Suppressor macrophage (primary cell): Measurements from ENCODE around the gene RABGGTA.
A peak's percentile ranks its signal among the peaks of the same experiment; 100 is the strongest.

Experiments
- DNase-seq, 4 experiments: peaks; one replicate each; pipeline ENCODE4 v3.0.0-alpha.2; 2020 to 2022

RABGGTA gene

GRCh38 chr14:24300326-24300980, 29.1 kb upstream of the RABGGTA start:
- peak in 3 of 4 experiments; percentile 27 to 37 (median 35) for DNase-seq

DNA sequence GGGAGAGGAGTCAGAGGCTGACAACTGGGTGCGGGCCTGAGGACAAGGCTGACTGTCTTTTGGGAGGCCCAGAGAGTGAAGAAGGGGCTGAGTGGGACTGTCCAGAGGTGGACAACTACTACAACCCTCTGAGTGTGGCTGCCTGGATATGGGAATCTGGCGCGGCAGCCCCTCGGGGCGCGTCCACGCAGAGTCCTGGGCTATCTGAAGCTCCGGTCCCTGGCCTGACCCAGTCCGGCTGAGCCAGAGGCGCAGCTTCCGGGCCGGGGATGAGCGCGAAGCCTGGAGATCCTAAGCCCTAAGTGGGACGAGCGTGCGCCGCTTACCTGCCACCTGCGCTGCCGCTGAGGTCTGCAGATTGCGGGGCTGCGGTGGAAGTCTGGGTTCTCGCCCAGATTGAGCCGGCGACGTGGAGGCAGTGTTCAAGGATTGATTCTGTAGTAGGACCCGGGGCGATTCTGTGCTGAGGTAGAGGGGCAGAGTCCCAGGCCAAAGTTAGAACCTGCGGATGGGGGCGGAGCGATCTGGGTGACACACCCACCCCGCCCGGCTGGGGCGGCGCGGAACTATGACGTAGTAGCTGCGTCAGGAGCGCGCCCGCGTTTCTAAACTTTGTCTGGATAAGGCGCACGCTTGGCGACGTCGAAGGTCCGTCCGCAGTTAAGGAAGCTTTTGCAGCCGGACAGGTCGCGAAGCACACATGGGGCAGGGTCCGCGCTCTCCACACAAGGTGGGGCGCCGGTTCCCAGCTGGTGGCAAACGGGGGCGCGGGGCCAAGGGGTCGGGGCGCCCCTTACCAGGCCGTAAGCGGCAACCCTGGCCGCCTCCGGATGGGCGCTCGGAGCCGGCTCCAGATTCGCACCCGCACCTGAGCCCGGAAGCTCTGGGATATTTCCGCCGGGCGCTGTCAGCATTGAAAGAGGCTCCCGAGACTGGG, 28.1 kb upstream of the RABGGTA start, which contains the start of the genes DHRS1 and NOP9:
Gene DHRS1, minus strand, starts transcription at position 526 of the 937 bp plus-strand sequence. CDS start 674 bp downstream, outside the sequence.
Gene NOP9, plus strand, starts transcription at position 596 of the 937 bp plus-strand sequence. Its CDS starts 105 bp downstream, at position 701.
- peak; percentile 94 to 97 (median 97) for DNase-seq

GRCh38 chr14:24298892-24299254, 27.5 kb upstream of the RABGGTA start:
- peak; percentile 32 to 61 (median 36) for DNase-seq

DNA sequence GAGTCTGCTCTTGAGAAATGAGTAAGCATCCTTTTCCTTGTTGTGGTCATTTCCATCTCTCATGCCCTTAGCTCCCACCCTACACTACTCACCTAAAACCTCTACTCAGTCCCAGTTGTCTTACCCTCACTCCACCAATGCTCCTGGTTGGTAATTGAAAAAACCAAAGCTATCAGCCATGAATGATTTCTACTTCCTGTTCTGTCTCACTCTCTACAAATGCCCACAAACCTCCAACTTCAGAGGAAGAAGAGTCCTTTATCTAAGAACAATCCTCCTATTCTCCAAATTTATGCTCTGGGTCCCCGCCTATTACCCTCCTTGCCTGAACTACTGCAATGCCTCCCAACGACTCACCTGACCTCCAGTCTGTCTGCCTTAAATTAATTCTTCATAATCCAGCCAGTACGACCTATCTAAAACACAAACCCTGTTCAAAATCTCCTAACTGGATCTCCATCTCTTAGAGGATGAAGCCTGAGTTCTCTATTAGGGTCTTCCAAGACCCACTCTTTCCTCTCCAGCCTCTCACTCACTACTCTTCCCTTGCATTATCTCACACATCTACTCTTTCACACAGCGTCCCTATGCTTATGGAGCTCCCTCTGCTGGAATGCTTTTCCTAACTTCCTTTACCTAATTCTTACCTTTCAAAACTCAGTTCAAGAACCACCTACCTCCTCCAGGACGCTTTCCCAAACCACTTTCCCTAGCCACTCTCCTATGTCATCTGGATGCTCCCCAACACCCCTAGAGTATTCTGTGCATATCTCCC, 26.0 kb upstream of the RABGGTA start:
- DNase-seq: peak; percentile 38 to 64 (median 46)

DNA sequence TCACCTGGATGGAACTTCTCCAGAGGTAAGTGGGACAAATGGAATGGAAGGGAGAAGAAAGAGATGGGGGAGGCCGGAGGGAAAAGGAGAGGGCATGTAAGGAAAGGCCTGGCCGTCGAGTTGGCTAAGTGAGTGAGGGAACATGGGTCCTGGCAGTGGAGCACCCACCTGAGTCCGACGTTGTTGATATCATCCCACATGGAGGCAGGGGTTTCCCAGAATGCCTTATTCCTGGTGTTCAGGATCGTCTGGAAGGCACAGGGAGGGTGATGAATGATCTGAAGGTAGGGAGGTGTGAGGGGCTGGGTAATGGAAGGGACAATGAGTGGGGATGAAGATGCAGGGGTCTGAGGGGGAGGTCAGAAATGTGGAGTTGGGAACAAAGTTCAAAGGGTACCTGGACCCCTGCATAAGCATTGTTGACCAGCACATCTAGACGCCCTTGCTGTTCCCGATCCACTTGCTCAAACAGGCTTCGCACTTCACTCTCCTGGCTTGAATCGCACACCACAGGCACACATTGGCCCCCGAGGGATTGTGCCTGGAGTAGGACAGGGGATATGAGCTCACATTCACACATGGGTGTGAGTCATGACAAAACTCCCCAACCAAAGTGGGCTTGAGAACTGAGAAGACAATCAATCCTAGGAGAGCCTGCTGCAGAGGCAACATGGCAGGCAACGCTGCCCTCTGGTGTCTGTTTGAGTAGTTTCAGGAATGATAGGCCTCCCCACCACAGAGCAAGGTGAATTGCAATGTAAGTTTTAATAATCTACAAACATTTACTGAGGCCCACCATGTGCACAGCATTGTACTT, 25.2 kb upstream of the RABGGTA start:
- DNase-seq: peak; percentile 86 to 93 (median 90)

GRCh38 chr14:24293525-24293924, 22.1 kb upstream of the RABGGTA start:
- DNase-seq: no peak

DNA sequence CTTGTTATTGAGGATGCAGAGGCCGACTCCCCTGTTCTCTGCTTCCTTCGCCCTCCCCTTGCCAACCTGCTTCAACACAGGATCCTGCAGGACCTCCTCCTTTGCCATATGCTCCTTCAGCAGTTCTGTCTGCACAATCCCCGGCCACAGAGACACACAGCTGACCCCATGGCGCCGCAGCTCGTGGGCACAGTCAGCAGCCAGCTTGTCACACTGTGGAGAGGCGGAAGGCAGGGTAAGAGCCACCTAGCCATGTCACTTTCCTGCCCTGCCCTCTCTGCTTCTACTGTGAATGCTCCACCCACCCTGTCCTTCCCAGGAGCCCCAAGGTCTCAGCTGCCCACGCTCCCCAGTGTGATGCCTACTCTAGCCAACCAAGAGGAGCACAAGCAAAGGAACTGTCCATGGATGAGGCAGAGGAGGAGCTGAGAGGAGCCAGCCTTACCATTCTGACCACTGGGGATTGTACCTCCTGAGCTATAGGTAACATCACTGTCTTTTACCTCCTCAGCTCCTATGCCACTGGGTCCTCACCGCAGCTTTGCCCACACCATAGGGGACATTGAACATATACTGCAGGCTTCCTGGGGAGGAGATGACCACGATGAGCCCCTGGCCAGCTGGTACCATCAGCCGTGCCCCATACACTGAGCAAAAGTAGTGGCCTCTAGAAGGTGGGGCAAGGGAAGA, 20.9 kb upstream of the RABGGTA start:
- peak in 1 of 4 experiments; percentile 45 for DNase-seq

GRCh38 chr14:24291446-24292117, 20.2 kb upstream of the RABGGTA start:
- DNase-seq: no peak

DNA sequence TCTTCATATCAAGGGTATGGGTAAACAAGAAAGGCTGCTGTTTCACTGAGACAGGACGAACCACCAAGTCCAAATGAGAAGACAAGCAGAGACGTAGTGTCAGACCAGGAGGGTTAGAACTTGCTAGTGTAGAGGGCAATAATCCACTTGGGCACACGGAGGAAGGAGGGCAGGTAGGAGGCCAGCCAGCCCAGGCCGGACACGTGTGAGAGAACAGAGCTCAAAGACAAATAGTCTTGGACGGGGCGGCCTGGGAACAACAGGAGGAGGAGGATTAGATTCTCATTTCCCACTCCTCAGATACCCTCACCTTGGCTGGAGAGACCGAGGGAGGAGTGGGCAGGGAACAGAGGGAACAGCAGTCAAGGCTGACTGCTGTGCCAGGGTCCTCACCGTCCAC, 19.3 kb upstream of the RABGGTA start:
- no peak for DNase-seq

DNA sequence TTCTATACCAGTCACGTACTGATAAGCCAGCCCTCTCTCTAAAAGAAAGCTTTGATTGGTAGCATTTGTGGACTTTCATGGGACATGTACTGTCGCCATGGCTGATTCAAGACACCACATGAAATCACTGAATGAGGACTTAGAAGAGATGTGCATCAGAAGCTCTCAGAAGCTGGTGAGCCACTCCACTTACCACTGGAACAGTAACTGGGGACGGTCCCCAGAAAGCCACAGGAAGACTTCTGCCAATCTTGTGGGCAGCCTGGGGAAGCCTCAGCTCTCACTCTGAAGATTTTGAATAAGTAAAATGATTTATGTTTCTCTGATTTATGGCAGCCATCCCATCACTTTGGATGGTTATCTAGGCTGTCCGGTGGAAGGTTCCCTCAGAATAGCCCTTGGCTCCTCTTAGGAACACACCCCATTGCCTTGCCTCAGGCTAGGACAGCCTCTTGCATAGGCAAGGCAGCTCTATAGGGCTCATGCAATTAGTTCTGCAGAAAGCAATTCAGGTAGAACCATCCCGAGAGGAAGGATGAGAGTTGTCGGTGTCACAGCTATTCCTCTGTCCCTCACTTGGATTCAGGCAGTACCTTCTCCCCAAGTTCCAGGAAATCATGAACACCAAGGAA, 18.4 kb upstream of the RABGGTA start:
- DNase-seq: no peak

- no peak for DNase-seq
Measured at GRCh38 chr14:24286996-24287395, 15.6 kb upstream of the RABGGTA start.

DNA sequence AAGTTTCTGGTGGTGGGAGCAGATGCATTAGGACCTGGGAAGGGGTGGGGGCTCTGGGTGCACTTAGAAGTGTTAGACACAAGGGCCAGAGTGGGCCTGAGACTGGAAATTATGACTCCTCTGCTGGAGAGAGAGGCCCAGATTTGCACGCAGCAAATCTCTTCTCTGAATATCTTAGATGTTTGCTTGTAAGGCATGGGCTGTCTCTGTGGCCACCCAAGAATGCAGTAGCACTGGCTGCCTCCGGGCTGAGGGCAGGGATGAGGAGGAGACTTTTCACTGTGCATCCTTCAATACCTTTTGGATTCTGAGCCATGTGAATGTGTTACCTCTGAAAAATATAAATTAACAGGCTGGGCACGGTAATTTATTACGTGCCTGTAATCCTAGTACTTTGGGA, 14.0 kb upstream of the RABGGTA start:
- no peak for DNase-seq

- no peak for DNase-seq
Measured at GRCh38 chr14:24284501-24285035, 13.2 kb upstream of the RABGGTA start.

DNA sequence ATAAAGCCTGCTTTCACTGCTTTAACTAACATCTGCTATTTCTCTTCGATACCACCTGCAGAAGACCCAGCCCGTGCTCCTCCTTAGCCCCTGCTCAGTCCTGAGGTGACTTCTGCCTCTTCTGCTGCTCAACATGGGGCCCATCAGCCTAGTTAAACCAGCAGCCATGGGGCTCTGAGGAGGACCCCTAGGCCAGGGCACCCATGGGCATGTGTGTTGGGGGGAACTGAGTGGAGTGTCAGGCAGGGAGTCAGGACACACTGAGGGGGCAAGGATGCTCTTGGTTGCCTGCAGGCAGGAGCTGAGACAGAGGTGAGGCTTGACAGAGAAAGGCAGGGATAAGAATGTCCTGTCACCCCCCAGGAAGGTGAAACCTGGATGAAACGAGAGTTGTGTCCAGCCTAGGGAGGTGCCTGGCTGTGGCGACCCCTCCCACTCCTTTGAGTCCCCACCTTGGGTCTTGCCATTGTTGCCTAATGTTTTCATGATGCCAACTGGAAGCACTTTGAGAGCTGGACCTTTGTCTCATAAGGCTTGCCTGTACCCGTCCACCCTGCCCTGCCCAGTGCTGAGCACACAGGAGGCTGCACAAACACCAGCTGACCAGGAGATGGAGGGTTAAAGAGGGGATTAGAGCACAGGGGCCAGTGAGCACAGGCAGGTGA, 12.5 kb upstream of the RABGGTA start:
- no peak for DNase-seq

DNA sequence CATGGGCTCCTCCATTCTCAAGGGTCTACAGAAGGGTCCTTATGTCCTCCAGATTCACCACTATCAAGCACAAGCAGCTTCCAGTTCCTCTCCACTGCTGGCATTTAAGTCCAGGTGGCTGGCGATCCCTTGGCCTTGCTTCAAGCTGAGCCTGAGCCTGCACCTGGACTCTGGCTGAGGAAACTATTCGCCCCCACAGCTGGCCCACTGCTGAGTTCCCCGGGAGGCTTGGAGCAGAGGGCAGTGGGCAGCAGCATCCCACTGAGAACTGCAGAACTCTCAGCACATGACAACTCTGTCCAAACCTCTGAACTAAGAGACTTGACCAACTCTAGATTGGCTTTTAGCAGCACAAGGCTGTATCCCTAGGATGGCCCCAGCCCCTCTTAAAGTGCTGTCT, 11.3 kb upstream of the RABGGTA start:
- DNase-seq: peak in 2 of 4 experiments; percentile 53 to 60

DNA sequence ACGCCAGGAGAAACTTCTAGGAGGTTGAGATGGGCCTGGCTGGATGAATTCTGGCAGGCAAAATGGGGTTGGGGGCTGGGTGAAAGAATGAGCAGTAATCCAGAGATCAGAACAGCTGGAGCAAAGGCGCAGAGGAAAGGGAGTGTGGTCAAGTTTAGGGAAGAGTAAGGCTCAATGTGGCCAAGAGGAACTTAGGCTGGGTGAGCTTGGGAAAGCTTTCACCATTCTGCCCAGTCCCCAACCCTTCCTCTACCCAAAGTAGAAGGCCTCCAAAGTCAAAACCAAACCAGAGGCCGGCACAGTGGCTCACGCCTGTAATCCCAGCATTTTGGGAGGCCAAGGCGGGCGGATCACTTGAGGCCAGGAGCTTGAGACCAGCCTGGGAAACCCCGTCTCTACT, 10.2 kb upstream of the RABGGTA start:
- peak; percentile 35 to 75 (median 66) for DNase-seq

DNA sequence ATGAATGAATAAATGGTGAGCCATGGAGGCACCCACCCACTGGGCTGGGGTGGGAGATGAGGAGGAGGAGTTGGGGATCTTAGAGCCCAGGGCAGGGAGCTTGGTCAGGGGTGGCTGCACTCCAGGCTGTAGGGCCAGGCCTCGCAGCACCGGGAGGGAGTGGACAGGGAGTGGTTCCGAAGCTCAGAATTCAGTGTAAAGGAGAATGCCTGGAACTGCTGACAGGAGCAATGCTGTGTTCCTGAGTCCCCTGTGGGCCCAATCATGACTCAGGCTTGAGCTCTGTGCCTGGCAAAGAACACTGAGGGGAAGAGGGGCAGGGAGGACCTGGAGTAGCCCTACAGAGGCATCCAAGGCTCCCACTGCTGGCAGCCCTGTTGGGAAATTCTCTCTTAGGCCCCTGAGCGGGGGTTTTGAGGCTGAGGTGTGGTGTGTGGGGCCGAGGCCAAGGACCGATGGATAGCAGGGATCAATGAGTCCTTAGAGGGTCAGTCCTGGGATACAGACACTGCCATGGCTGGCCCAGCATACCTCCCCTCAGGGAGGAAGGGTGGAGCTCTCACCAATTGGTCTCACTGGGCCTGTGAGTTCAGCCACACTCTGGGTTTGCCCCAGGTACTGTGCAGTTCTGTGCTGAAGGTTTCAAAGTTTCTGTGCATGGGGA, 9.5 kb upstream of the RABGGTA start:
- DNase-seq: peak in 3 of 4 experiments; percentile 21 to 23 (median 21)
